GM12892 (cell line): ENCODE data around the gene PSMB2.

Experiments
- POLR2A ChIP-seq: IDR thresholded peaks from 2 replicates; pipeline ENCODE4 v1.6.1; 2011; ENCODE audit warnings: low read depth, low read length, control low read depth
- POLR2AphosphoS5 ChIP-seq: IDR thresholded peaks from 2 replicates; pipeline ENCODE4 v1.6.1; 2011; ENCODE audit warnings: low read depth, low read length, control low read depth

DNA sequence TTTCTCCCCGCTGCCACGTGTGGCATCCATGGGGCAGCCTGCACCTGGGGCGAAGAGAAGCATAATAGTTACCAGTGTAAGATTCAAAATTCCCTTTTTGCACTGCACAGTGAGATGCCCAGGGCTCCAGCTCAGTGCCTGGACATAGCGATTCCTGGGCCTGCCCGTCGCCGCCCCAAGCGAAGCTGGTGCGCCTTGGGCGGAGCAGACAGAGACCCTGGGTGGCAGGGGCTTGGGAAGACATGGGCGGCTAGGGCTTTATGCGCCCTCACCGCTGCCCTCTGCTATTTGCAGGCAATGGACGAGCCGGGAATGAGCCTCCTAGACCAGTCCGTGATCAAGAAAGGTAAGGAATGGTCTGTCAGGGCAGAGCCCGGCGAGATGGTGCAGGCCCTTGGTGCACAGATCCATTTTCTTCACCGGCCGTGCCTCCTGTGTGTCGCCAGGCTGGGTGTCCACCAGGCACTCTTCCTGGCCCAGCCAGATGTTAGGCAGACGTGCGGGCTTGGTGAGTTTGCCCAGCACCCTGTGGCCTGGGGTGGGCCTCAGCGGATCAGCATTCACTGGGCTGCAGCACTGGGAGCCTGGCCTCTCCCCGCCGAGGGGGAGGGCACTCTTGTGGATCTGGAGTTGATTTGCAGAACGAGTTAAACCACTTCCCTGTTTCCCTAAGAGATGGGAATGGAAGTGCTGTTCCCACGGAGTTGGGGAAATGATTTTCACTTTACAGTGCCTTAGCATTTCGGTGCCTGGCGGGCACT is 66.5 kb downstream of the PSMB2 start:
- TF ChIP-seq POLR2A (no peak), POLR2AphosphoS5 (no peak)
